ENCODE measurements around the gene TMEM91.
"Not testable (repeated sequence)": the region's sequence is repeated elsewhere in the genome, so short reads cannot be mapped to it uniquely, and the experiment has no call there.

The TMEM91 gene

GRCh38 chr19:41377977-41378709, 1.8 kb downstream of the TMEM91 start:
- no peak for DNase-seq (ENCODE audit: low spot score)

GRCh38 chr19:41381536-41381935, 5.2 kb downstream of the TMEM91 start:
- not testable (repeated sequence) for DNase-seq (ENCODE audit: low spot score)

- no peak for DNase-seq (ENCODE audit: low spot score)
These were observed 8.0 kb downstream of the TMEM91 start for GRCh38 chr19:41384351-41384750.

- no peak for DNase-seq (ENCODE audit: low spot score)
These were observed 10.1 kb downstream of the TMEM91 start for GRCh38 chr19:41386442-41386841.

- DNase-seq (ENCODE audit: low spot score), result no peak
These were observed 15.3 kb downstream of the TMEM91 start for GRCh38 chr19:41391618-41392017.

- no peak for DNase-seq (ENCODE audit: low spot score)
These were observed 16.4 kb downstream of the TMEM91 start for GRCh38 chr19:41392775-41393174.

- no peak for DNase-seq (ENCODE audit: low spot score)
These were observed 19.0 kb downstream of the TMEM91 start for GRCh38 chr19:41395355-41395754.

- DNase-seq (ENCODE audit: low spot score), result peak; percentile 100
These were observed 21.0 kb downstream of the TMEM91 start, which contains the start of the genes BCKDHA and EXOSC5 for GRCh38 chr19:41397086-41398049. TSS of gene BCKDHA (plus strand) at chr19:41397818. CDS start at chr19:41397828, 10 bp downstream. TSS of gene EXOSC5 (minus strand) at chr19:41397359. CDS start at chr19:41397328, 31 bp downstream.

- DNase-seq (ENCODE audit: low spot score), result no peak
These were observed 21.7 kb downstream of the TMEM91 start for GRCh38 chr19:41398050-41398418.

GRCh38 chr19:41398598-41398997, 22.3 kb downstream of the TMEM91 start:
- no peak for DNase-seq (ENCODE audit: low spot score)

- no peak for DNase-seq (ENCODE audit: low spot score)
These were observed 22.8 kb downstream of the TMEM91 start for GRCh38 chr19:41399091-41399490.

- DNase-seq (ENCODE audit: low spot score), result no peak
These were observed 23.2 kb downstream of the TMEM91 start for GRCh38 chr19:41399525-41399924.

GRCh38 chr19:41401483-41401882, 25.1 kb downstream of the TMEM91 start:
- no peak for DNase-seq (ENCODE audit: low spot score)

- DNase-seq (ENCODE audit: low spot score), result no peak
These were observed 25.7 kb downstream of the TMEM91 start for GRCh38 chr19:41402010-41402409.

- DNase-seq (ENCODE audit: low spot score), result no peak
These were observed 27.0 kb downstream of the TMEM91 start for GRCh38 chr19:41403181-41403970.

- DNase-seq (ENCODE audit: low spot score), result no peak
These were observed 29.4 kb downstream of the TMEM91 start for GRCh38 chr19:41405776-41406175.

- no peak for DNase-seq (ENCODE audit: low spot score)
These were observed 30.9 kb downstream of the TMEM91 start for GRCh38 chr19:41407271-41407670.

GRCh38 chr19:41408256-41408655, 31.9 kb downstream of the TMEM91 start:
- no peak for DNase-seq (ENCODE audit: low spot score)

GRCh38 chr19:41408846-41409245, 32.5 kb downstream of the TMEM91 start:
- not testable (repeated sequence) for DNase-seq (ENCODE audit: low spot score)

- DNase-seq (ENCODE audit: low spot score), result no peak
These were observed 33.0 kb downstream of the TMEM91 start for GRCh38 chr19:41409288-41409687.

GRCh38 chr19:41410336-41411054, 34.2 kb downstream of the TMEM91 start:
- DNase-seq (ENCODE audit: low spot score), result no peak

Measured in CD4-positive, alpha-beta T cell treated with Interleukin-6 at 100 ng/mL for 8 hours (primary cell).